Glutamatergic neuron (in vitro differentiated cells): Measurements from ENCODE around the gene CCDC85C. TPM values are rescaled to one million over a fixed set of nuclear protein-coding genes. Genes with fewer than 3 reads are reported as not detected.

Source experiments
- DNase-seq: peaks from one replicate; pipeline ENCODE4 v3.0.0; 2022
- H3K27ac Mint-ChIP-seq: one replicate; pipeline ENCODE4 v1.8.0; 2020; ENCODE audit warnings: mild to moderate bottlenecking, mixed read lengths, inconsistent platforms; ENCODE audit not compliant: unreplicated experiment
- H3K27me3 Mint-ChIP-seq: one replicate; pipeline ENCODE4 v1.8.0; 2020; ENCODE audit warnings: mild to moderate bottlenecking, moderate library complexity, mixed read lengths, inconsistent platforms; ENCODE audit not compliant: unreplicated experiment
- H3K36me3 Mint-ChIP-seq: one replicate; pipeline ENCODE4 v1.8.0; 2020; ENCODE audit warnings: mild to moderate bottlenecking, mixed read lengths, inconsistent platforms; ENCODE audit not compliant: unreplicated experiment
- H3K4me1 Mint-ChIP-seq: one replicate; pipeline ENCODE4 v1.8.0; 2020; ENCODE audit warnings: mild to moderate bottlenecking, low read depth, mixed read lengths, inconsistent platforms; ENCODE audit not compliant: unreplicated experiment
- H3K4me3 Mint-ChIP-seq: one replicate; pipeline ENCODE4 v1.8.0; 2020; ENCODE audit warnings: mild to moderate bottlenecking, mixed read lengths, inconsistent platforms; ENCODE audit not compliant: unreplicated experiment
- H3K9me3 Mint-ChIP-seq: one replicate; pipeline ENCODE4 v1.8.0; 2020; ENCODE audit warnings: mild to moderate bottlenecking, moderate library complexity, mixed read lengths, inconsistent platforms; ENCODE audit not compliant: unreplicated experiment
- CTCF ChIP-seq: fragments of 200-600 bp; sonication (generic); IDR thresholded peaks from one replicate; pipeline ENCODE4 v1.5.0; 2021; ENCODE audit not compliant: partially characterized antibody, unreplicated experiment
- total RNA-seq: library from RNA; stranded (reverse); fragmentation: NEBNext Ultra II Directional; extraction: Animal tissue kit (Norgen Biotek cat#: 25700); gene quantifications from one replicate; pipeline ENCODE4 v1.2.1, GENCODE V29; 2021; ENCODE audit not compliant: unreplicated experiment

The CCDC85C gene
- total RNA-seq, 1 donor from 2014 or later = 32.3 TPM

GRCh38 chr14:99608591-99608990 is 4.6 kb upstream of the CCDC85C start:
- DNase-seq = no peak
- Mint-ChIP-seq H3K9me3 (peaks cover 8% of the 10 kb centered on the region), H3K36me3 (no peaks in the 10 kb centered on the region), H3K4me1 (peaks cover 22% of the 10 kb centered on the region), H3K27me3 (peaks cover 12% of the 10 kb centered on the region), H3K27ac (no peak overlapping the region), H3K4me3 (no peak overlapping the region)
- TF ChIP-seq CTCF = no peak

GRCh38 chr14:99606359-99606758 is 2.4 kb upstream of the CCDC85C start:
- peak overlapping the region; percentile 91 for H3K4me3 Mint-ChIP-seq
- H3K27me3 Mint-ChIP-seq = peaks cover 15% of the 10 kb centered on the region

GRCh38 chr14:99605299-99605961 is 1.4 kb upstream of the CCDC85C start:
- TF ChIP-seq CTCF = no peak
- Mint-ChIP-seq H3K27me3 (peaks cover 15% of the 10 kb centered on the region), H3K36me3 (no peaks in the 10 kb centered on the region), H3K9me3 (peaks cover 13% of the 10 kb centered on the region), H3K4me1 (peaks cover 30% of the 10 kb centered on the region), H3K27ac (peak overlapping the region; percentile 95), H3K4me3 (peak overlapping the region; percentile 91)
- peak; percentile 76 for DNase-seq

More at GRCh38 chr14:99606359-99606758, 2.4 kb upstream of the CCDC85C start:
- Mint-ChIP-seq H3K4me1 (peaks cover 24% of the 10 kb centered on the region), H3K27ac (peak overlapping the region; percentile 84), H3K9me3 (peaks cover 13% of the 10 kb centered on the region), H3K36me3 (no peaks in the 10 kb centered on the region)
- DNase-seq = no peak
- no peak for TF ChIP-seq CTCF

- Mint-ChIP-seq H3K9me3 (peaks cover 13% of the 10 kb centered on the region), H3K36me3 (no peaks in the 10 kb centered on the region)
These were observed 825 bp upstream of the CCDC85C start for GRCh38 chr14:99604766-99605298.

More at GRCh38 chr14:99604766-99605298, 825 bp upstream of the CCDC85C start:
- TF ChIP-seq CTCF = no peak
- H3K4me1 Mint-ChIP-seq = peaks cover 33% of the 10 kb centered on the region
- peak; percentile 75 for DNase-seq
- peak overlapping the region; percentile 98 for H3K27ac Mint-ChIP-seq
- peak overlapping the region; percentile 91 for H3K4me3 Mint-ChIP-seq
- peaks cover 13% of the 10 kb centered on the region for H3K27me3 Mint-ChIP-seq
